ENCODE data around the gene TMTC4. TPM values are rescaled to one million over a fixed set of nuclear protein-coding genes. Genes with fewer than 3 reads are reported as not detected.
A peak's percentile ranks its signal among the peaks of the same experiment; 100 is the strongest.

Gene TMTC4
- total RNA-seq, 1 donor from 2014 or later: 59.4 TPM

GRCh38 chr13:100671389-100672182 lies 3.0 kb downstream of the TMTC4 start:
- peaks cover 46% of the 10 kb centered on the region for H3K79me2 ChIP-seq (ENCODE audit: low read depth)
- H3K27ac Mint-ChIP-seq: no peak overlapping the region

DNA sequence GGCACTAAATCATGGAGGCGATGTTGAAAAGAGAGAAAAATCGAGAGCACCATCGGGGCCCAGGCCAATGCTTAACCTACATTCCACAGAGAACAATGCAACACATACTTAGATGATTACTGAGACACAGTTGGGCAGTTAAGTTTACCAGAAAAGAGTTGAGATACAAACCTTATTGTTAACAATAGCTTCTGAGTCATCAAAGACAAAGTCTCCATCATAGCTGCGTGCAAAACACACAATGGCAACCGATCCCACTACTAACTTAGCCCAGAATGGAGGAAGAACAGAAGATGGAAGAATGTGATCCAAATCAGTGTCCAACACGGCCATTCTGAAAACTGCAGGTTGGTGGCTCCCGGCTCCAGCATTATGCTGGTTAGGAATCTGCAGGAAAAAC lies 6.2 kb downstream of the TMTC4 start:
- H3K36me3 ChIP-seq: no peaks in the 10 kb centered on the region

More at GRCh38 chr13:100671389-100672182, 3.0 kb downstream of the TMTC4 start:
- no peaks in the 10 kb centered on the region for H3K36me3 ChIP-seq
- Mint-ChIP-seq H3K9me3 (no peaks in the 10 kb centered on the region), H3K4me1 (peaks cover 39% of the 10 kb centered on the region), H3K4me3 (peak overlapping the region; percentile 33), H3K36me3 (peaks cover 22% of the 10 kb centered on the region), H3K27me3 (ENCODE audit: insufficient read depth, low read depth) (peaks cover 12% of the 10 kb centered on the region)
- no peak overlapping the region for H3K4me2 ChIP-seq
- H3K27ac ChIP-seq: no peak overlapping the region
- H3K9ac ChIP-seq: no peak overlapping the region
- H2AFZ ChIP-seq (replicated peaks): no peak overlapping the region
- no peak for TF ChIP-seq EZH2 (IDR thresholded peaks at IDR 0.05)
- no peak for TF ChIP-seq CTCF (IDR thresholded peaks at IDR 0.05)
- no peak for TF ChIP-seq EZH2phosphoT487 (IDR thresholded peaks at IDR 0.05)
- no peak overlapping the region for H3K4me3 ChIP-seq
- peaks cover 16% of the 10 kb centered on the region for H3K4me1 ChIP-seq
- H4K20me1 ChIP-seq (ENCODE audit: low read depth): peaks cover 46% of the 10 kb centered on the region
- no peak for DNase-seq (ENCODE audit: low spot score)
- no peaks in the 10 kb centered on the region for H3K9me3 ChIP-seq (ENCODE audit: low read depth)
- H3F3A ChIP-seq (ENCODE audit: low read depth): peaks cover 15% of the 10 kb centered on the region
- peaks cover 14% of the 10 kb centered on the region for H3K27me3 ChIP-seq

DNA sequence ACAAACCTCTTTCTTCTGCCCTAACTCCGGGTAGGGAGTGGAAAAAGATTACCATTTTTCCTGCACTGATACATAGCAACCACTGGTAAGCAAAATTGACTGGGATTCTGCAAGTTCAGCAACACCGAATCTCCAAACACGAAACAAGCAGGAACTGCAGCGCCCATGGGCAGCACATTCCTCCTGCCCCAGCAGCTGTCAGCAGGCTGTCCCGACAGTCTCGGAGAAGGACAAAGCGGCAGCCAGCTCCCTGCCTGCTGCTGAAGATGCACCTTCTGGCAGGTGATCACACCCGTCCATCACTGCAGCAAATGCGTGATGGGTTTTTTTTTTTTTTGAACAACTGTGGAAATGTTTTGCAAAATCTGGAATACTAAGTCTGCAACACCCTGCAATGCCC lies 6.7 kb downstream of the TMTC4 start:
- no peak overlapping the region for H3K27ac Mint-ChIP-seq
- no peaks in the 10 kb centered on the region for H3K27me3 ChIP-seq
- H3K9ac ChIP-seq: no peak overlapping the region
- H3K27me3 Mint-ChIP-seq (ENCODE audit: insufficient read depth, low read depth): peaks cover 2% of the 10 kb centered on the region
- peaks cover 38% of the 10 kb centered on the region for H4K20me1 ChIP-seq (ENCODE audit: low read depth)
- peaks cover 22% of the 10 kb centered on the region for H3K4me1 Mint-ChIP-seq
- H3K9me3 Mint-ChIP-seq: no peaks in the 10 kb centered on the region
- peaks cover 4% of the 10 kb centered on the region for H3K4me1 ChIP-seq
- DNase-seq (ENCODE audit: low spot score): no peak
- no peak for TF ChIP-seq CTCF (IDR thresholded peaks at IDR 0.05)
- TF ChIP-seq EZH2 (IDR thresholded peaks at IDR 0.05): no peak
- TF ChIP-seq EZH2phosphoT487 (IDR thresholded peaks at IDR 0.05): no peak
- no peak overlapping the region for H2AFZ ChIP-seq (replicated peaks)
- H3K27ac ChIP-seq: no peak overlapping the region
- H3K79me2 ChIP-seq (ENCODE audit: low read depth): peaks cover 35% of the 10 kb centered on the region
- no peak overlapping the region for H3K4me3 Mint-ChIP-seq
- H3K4me3 ChIP-seq: no peak overlapping the region
- H3K4me2 ChIP-seq: no peak overlapping the region
- H3K36me3 Mint-ChIP-seq: peaks cover 42% of the 10 kb centered on the region
- H3K9me3 ChIP-seq (ENCODE audit: low read depth): no peaks in the 10 kb centered on the region
- H3F3A ChIP-seq (ENCODE audit: low read depth): no peaks in the 10 kb centered on the region
- no peaks in the 10 kb centered on the region for H3K36me3 ChIP-seq

More for the DNA sequence above, 6.2 kb downstream of the TMTC4 start:
- no peak overlapping the region for H3K27ac Mint-ChIP-seq
- H3K4me1 Mint-ChIP-seq: peaks cover 27% of the 10 kb centered on the region
- no peak overlapping the region for H3K4me3 ChIP-seq
- peaks cover 43% of the 10 kb centered on the region for H4K20me1 ChIP-seq (ENCODE audit: low read depth)
- no peak overlapping the region for H2AFZ ChIP-seq (replicated peaks)
- no peak overlapping the region for H3K4me2 ChIP-seq
- peaks cover 40% of the 10 kb centered on the region for H3K79me2 ChIP-seq (ENCODE audit: low read depth)
- peaks cover 2% of the 10 kb centered on the region for H3K27me3 Mint-ChIP-seq (ENCODE audit: insufficient read depth, low read depth)
- peaks cover 38% of the 10 kb centered on the region for H3K36me3 Mint-ChIP-seq
- H3K27me3 ChIP-seq: no peaks in the 10 kb centered on the region
- TF ChIP-seq EZH2phosphoT487 (IDR thresholded peaks at IDR 0.05) (no peak), EZH2 (IDR thresholded peaks at IDR 0.05) (no peak), CTCF (IDR thresholded peaks at IDR 0.05) (no peak)
- no peak overlapping the region for H3K9ac ChIP-seq
- H3K27ac ChIP-seq: no peak overlapping the region
- no peaks in the 10 kb centered on the region for H3K9me3 Mint-ChIP-seq
- H3F3A ChIP-seq (ENCODE audit: low read depth): peaks cover 5% of the 10 kb centered on the region
- H3K9me3 ChIP-seq (ENCODE audit: low read depth): no peaks in the 10 kb centered on the region
- no peak for DNase-seq (ENCODE audit: low spot score)
- peaks cover 9% of the 10 kb centered on the region for H3K4me1 ChIP-seq
- no peak overlapping the region for H3K4me3 Mint-ChIP-seq
